Nucleus accumbens (tissue), 56 donors: Measurements from ENCODE around the gene VAX1.

Experiments used
- DNase-seq, 56 donors: peaks; one replicate each; lab custom pipeline; 2025; lab: John Stamatoyannopoulos, UW

The VAX1 gene

GRCh38 chr10:117164592-117165537 lies 26.8 kb upstream of the VAX1 start:
- DNase-seq: peak in 13 of 56 donors; percentile 4 to 57 (median 21)

- DNase-seq: no peak
Measured at GRCh38 chr10:117163954-117164548, 26.0 kb upstream of the VAX1 start.

DNA sequence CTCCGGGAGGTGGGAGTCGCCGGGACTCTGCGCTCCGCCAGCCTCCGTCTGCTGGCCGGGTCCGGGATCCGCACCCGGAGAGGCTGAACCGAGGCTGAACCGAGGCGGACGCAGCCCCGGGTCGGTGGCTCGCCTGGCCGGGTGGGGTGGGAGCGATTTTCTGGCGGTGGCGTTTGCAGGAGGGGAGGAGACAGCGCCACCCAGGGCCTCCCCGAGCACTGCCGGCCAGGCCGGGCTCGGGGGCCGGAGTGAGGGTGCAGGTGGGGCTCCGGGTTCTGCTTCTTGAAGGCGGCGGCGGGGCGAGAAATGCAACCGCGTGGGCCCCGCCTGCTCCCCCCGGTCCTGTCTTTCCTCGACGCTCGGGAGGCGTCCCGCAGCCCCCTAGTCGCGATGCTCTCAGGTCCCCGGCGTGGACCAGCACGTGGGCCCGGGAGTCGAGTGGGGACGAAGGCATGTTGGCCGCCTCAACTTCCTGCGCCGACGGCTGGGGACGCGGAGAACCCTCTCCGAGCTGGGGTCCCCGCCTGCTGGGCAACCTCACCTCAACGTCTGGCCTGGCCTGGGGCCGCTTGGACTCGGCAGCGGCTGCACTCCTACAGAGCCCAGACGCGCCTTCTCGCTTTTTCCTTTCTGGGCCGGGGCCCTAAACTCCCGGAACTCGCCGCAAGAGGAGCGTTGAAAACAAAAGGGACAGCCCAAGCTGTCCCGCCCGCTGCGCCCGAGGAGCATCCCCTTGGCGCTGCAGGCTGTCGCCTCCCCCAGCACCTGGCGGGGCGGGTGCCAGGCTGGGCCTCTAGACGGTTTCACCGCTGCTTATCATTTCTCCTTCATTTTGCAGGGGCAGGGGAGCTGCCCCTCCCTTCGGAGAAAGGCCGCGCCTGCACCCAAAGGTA lies 25.2 kb upstream of the VAX1 start:
- peak in 38 of 56 donors; percentile 8 to 66 (median 42) for DNase-seq

- DNase-seq: peak in 2 of 56 donors; percentile 53 to 56
Measured at GRCh38 chr10:117162093-117163060, 24.3 kb upstream of the VAX1 start.

DNA sequence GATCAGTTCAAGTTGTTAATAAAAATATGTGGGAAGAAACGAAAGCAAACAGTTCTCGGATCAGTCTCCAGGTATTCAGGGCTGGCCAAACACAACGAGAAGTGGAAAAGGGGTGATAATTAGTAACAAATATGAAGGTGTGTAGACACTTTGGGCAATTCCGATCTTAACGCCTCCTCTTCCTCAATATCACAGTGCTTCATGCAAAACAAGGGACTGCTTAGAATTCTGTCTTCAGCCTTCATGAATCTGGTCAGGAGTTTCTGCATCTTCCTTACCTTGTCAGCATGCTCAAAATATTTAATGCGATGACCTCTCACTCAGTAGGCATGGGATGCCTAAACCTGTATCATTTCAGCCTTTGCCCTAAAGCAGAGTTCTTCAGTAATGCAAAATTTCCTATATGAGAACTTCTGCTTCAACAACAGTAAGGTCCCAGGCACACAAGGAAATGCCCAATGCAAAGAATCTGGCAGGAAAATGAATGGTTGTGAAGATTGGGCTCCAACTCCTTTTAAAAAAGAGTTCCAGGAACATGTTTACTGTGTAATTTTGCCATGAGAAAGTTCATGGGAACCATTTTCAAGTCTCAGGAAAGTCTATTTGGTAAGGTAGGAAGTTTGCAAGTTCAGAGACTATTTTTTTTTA lies 23.4 kb upstream of the VAX1 start:
- no peak for DNase-seq

- DNase-seq: no peak
Measured at GRCh38 chr10:117160567-117160966, 22.5 kb upstream of the VAX1 start.

DNA sequence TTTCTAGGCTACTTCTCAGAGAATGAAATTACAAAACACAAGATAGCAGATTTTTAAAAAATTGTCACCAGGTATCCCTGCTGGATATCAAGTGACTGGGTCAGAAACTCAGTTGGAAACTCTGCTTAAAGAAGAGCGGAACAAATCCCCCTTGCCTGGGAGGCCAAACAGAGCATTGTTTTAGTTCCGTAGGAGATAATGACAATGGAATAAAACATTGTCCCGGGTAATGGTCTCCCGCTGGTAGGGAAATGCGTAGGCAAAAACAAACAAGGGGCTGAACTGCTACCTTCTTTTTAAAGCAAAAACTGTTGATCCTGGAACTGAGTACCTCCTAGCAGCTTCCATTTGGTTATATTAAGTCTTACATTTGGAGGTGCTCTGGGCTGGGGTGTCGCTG lies 21.3 kb upstream of the VAX1 start:
- DNase-seq: no peak

- no peak for DNase-seq
Measured at GRCh38 chr10:117158297-117158696, 20.2 kb upstream of the VAX1 start.

DNA sequence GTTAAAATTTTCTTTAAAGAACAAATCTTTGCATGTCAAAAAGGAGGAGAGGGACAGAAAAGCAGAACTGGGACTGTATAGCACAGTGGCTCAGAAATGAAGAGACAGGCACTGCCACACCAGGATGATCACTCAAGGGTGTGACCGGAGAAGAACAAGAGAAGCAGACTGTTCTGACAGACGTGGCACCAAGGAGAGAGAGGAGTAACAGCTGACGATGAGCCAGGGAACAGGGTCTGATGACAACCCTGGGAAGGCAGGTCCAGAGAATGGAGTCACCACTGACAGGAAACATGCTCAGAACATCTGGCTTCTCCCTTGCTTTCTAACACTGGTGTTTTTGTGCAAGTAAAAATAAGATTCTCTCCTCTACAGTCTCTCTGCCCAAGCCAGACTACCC lies 14.6 kb upstream of the VAX1 start:
- DNase-seq: no peak

- DNase-seq: no peak
Measured at GRCh38 chr10:117148284-117148683, 10.2 kb upstream of the VAX1 start.

DNA sequence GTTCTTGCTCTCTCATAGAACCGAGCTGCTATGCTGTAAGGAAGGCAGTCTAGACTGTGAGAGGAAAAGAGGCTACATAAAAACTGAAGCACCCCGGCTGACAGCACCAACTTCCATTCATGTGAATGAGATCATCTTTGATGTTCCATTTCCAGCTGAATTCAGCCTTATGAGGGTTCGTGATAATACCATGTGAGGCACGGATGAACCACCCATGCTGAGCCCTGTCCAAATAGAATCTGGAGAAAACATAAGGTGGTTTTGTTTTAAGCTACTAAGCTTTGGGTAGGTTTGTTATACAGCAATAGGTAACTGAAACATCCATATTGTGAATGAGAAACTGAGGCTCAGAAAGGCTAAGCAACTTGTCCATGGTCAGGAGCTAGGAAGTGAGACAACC lies 6.9 kb upstream of the VAX1 start:
- no peak for DNase-seq

GRCh38 chr10:117143103-117143823 lies 5.2 kb upstream of the VAX1 start:
- DNase-seq: peak in 4 of 56 donors; percentile 21 to 38 (median 28)

- no peak for DNase-seq
Measured at GRCh38 chr10:117140525-117140902, 2.4 kb upstream of the VAX1 start.

DNA sequence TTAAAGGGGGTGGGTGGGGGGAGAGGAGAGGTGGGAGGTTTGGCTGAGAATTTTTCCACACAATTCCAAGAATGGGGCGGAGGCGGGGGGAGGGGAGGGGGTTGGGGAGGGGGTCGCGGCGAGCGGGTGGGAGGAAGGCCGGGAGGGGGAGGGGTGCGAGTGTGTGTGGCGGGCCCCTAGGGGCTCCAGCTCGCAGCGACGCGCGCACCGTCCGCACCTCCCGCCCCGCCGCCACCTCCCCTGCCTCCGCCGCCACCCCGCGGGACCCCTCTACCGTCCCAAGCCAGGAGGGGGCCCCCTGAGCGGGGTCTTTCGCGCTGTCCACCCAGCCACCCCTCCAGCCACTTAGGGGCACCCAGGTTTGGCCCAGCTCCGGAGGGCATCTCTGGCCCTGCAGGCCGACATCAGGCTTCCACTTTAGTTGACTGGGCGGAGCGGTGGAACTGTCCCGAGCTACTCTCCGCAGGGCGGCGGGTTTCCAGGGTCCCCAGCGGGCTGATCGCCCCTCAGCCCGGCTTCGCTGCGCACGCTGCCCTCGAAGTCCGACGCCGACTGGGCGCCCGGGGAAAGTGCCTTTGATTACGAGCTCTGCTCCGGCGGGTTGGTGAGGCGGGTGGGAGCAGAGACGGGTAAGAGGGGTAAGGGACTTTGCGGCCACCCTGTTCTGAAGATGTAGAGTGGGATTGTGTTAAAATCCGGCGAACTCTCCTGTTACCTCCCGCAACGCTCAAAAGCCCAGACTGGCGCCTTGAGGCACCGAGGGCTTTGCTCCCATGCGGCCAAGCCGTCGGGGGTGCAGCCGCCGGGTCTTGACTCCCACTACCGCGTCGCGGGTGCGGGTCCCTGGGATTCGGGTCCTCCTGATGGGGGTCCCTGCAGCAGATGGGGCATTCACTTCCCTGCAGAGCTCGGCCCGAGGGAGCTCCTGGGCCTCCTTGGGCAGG lies 1.8 kb upstream of the VAX1 start:
- no peak for DNase-seq

DNA sequence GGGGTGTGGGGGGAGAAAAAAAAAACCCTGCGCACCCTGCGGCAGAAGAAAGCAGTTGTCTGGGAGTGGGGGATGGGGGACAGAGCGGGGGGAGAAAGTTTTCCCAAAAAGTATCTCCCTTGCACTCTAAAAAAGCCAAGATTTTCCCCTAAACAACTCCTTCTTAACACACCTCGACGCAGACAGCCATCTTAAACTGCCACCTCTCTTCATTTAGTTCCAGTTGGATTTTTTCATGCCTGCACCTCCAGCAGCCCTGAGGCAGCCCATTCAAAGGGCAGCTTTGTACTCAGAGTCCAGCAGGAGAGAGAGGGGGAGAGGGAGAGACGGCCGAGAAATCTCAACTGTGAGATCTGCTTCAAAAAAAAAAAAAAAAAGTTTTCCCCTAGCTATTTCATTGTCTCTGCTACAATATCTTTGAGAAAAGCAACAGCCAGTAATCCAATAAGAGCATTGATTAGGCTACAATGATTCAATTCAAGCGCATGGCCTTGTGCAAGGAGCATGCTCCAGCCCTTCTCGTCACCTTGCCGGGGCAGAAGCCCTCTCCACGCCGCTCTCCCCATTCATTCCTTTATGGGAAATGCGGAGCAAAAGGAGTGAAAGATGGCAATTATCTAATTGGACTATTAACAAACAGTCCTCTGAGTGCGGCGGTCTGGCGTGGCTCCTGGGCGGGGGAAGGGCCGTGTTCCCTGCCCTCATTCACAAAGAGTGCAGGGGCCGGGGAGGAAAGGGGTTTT lies 939 bp upstream of the VAX1 start:
- peak in 16 of 56 donors; percentile 19 to 66 (median 30) for DNase-seq
